Choroid plexus epithelial cell (primary cell): Measurements from ENCODE around the gene PLA2G6.

Source experiments
- DNase-seq: peaks from one replicate; pipeline ENCODE4 v3.0.0-alpha.2; 2010; ENCODE audit warnings: low read depth
- H3K4me3 ChIP-seq: 2 replicates; pipeline ENCODE4 v1.5.1; 2011; ENCODE audit warnings: low read depth, mild to moderate bottlenecking, control low read depth, low read length, moderate library complexity
- TF ChIP-seq, protein P1 (sequence below): conservative IDR thresholded peaks from 2 replicates; pipeline ENCODE4 v1.5.1; 2011; ENCODE audit warnings: low read depth, mild to moderate bottlenecking, control low read depth, inconsistent platforms, low read length, moderate library complexity

Gene PLA2G6

DNA sequence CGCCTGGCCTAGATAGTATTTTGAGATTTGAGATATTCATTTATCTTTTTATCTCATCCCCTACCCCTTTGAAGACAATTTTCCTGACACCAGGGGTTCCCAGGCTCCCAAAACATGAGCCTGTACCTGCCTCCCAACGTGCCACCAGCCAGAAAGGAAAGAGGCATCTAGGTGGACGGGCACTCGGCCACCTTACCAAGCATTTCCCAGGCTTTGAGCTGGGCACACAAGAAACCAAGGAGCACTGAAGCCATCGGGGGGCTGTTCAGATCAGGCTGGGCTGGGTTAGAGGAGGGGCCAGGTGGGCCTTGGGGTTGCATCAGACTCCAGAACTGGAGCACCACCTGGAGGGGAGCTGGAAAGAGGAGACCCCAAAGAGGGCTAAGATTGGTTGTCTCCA, 42.7 kb downstream of the PLA2G6 start:
- no peak for DNase-seq
- TF ChIP-seq, protein P1, sequence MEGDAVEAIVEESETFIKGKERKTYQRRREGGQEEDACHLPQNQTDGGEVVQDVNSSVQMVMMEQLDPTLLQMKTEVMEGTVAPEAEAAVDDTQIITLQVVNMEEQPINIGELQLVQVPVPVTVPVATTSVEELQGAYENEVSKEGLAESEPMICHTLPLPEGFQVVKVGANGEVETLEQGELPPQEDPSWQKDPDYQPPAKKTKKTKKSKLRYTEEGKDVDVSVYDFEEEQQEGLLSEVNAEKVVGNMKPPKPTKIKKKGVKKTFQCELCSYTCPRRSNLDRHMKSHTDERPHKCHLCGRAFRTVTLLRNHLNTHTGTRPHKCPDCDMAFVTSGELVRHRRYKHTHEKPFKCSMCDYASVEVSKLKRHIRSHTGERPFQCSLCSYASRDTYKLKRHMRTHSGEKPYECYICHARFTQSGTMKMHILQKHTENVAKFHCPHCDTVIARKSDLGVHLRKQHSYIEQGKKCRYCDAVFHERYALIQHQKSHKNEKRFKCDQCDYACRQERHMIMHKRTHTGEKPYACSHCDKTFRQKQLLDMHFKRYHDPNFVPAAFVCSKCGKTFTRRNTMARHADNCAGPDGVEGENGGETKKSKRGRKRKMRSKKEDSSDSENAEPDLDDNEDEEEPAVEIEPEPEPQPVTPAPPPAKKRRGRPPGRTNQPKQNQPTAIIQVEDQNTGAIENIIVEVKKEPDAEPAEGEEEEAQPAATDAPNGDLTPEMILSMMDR = no peak
- H3K4me3 ChIP-seq = no peak overlapping the region

DNA sequence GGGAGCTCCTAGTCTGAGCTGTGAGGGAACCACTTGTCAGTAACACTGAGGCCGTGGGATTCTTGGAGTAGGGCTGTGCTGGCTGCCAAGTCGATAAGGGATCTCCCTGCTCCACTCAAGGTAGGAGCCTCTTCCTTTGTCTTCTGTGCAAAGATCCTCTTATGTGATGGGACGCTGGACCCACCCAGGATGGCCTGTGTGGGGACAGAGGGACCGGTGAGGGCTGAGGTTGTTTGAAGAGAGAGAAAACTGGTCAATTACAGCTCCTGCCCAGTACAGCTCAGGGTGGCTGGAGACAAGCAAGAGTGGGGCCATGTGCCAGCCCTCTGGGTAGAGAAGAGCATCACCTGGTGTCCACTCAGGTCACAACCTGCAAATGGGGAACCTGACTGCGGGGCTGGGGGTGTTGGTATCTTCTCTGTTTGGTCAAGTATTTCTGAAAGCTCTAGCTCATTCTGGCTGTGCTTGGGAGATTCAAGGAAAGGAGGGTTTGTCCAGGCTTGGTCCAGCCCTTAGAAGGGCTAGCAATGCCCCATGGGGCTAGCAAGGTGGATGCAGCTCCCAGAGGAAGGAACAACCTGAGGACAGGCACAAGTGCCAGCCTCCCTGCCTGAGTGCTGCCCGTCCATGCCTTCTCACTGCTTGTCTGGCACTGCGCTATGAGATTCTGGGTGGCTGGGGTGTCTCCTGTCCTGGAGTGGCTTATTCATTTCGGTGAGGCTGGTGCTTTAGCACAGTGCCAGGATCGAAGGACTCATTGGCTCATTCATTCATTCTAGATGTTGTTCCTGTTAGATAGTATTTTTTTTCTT, 43.5 kb downstream of the PLA2G6 start:
- TF ChIP-seq, protein P1 = no peak
- H3K4me3 ChIP-seq = no peak overlapping the region
- DNase-seq = no peak

DNA sequence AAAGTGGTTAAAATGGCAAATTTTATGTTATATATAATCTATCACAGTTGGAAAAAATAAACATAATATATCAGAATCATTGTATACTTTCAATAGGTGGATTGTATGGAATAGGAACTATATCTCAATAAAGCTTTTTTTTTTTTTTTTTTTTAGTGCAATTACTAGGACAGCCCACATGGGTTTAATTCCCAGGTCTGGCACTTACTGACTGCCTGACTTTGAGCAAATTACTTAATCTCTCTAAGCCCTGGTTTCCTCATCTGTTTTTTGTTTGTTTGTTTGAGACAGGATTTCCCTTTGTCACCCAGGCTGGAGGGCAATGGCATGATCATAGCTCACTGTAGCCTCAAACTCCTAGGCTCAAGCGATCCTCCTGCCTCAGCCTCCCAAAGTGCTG, 45.0 kb downstream of the PLA2G6 start:
- DNase-seq = peak; percentile 10
- H3K4me3 ChIP-seq = no peak overlapping the region
- TF ChIP-seq, protein P1 = no peak

DNA sequence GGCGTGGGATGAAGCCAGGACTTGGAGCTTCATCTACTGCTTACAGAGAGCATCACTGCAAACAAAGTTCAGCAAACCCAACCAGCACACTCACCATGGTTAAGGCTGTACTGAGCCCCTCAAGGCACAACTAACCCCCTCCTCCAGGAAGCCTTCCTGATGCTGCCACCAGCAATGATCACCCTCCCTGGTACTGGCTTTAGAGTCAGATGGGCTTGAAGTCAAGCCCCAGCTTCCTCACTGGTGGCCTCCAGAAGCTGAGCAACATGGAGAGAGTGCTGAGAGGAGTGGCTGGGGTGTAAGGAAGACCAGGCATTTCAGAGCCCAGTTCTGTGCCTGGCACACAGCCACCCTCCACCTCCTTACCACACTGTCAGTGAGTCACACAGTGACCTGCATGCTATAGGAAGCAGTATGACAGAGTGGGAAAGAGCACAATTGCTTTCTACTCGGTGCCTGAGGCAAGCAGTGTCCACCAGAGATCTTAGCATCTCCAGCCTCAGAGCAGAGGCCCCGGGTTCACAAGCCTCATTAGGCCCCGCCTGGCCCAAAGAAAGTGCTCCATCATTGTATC, 46.4 kb downstream of the PLA2G6 start:
- peak; percentile 76 for DNase-seq
- H3K4me3 ChIP-seq = no peak overlapping the region
- TF ChIP-seq, protein P1 = no peak

DNA sequence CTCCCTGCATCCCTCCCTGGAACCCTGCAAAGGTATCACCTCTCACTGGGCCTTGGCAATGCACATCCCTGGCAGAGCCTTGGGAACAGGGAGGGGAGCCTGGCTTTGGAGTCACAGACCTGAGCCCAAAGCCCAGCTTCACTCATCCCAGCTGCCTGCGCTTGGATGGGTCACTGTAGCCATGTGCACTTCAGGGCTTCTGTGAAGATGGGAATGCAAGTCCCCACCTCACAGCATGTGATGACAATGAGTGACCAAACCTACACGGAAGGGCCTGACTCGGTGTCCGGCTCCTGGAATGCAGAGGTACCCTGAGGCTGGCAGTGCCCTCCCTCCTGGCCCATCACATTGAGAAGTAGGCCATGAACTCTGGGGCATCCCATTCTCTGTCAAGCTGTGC, 48.3 kb downstream of the PLA2G6 start:
- no peak for DNase-seq
- TF ChIP-seq, protein P1 = no peak
- no peak overlapping the region for H3K4me3 ChIP-seq

DNA sequence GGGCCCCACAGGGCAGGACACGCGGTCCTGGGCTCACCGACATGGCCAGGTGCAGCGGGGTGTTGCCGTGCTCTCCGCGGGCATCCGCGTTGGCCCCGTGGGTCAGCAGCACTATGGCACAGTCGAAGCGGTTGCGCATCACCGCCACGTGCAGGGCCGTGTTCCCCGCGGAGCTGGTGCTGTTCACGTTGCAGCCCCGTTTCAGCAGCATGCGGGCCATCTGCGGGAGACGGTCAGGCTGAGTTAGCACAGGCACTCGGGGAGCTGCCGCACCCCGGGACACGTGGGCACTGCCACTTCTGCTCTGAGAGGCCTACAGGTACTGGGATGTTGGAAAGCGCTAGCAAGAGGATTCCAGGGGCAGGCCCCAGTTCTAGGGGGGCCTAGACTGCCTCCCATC, 48.8 kb downstream of the PLA2G6 start:
- no peak overlapping the region for H3K4me3 ChIP-seq
- TF ChIP-seq, protein P1 = no peak
- DNase-seq = no peak

DNA sequence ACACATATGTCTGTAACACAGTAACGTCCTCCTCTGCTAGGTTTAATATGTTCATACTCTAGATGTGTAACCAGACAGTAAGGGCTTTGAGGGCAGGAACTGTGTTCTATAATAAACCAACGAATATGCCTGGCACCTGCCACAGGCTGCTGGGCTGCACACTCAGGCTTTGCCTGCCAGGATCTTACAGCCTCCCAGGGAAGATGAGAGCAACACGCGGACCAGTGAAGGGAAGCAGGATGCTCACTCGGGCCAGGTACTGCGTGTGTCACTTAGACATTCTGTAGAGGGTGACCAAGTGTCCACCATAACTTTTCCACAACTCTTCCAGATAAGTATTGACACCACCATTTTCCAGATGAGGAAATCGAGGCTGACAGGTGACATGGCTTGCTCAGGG, 49.5 kb downstream of the PLA2G6 start:
- TF ChIP-seq, protein P1 = no peak

More for the DNA sequence above, 49.5 kb downstream of the PLA2G6 start:
- DNase-seq = no peak
- H3K4me3 ChIP-seq = no peak overlapping the region
